GM12878 (cell line): ENCODE data around the gene TRABD2A. TPM values are rescaled to one million over a fixed set of nuclear protein-coding genes. Genes with fewer than 3 reads are reported as not detected.

Source experiments
- BCL11A ChIP-seq: IDR thresholded peaks from 2 replicates; pipeline ENCODE4 v1.6.1; 2011; ENCODE audit warnings: low read depth, low read length
- BHLHE40 ChIP-seq, 2 experiments: fragments of 450-650 bp in 1 of 2; IDR thresholded peaks; 2 replicates each; pipeline ENCODE4 v1.6.1; 2011 to 2017; ENCODE audit warnings: low read depth in 2 of 2, borderline replicate concordance in 1 of 2, improper control_type of control experiment in 1 of 2, low read length in 1 of 2, mild to moderate bottlenecking in 1 of 2
- CHD4 ChIP-seq: fragments of 200-600 bp; sonication (generic); IDR thresholded peaks from 2 replicates; pipeline ENCODE4 v1.6.1; 2016; ENCODE audit warnings: mild to moderate bottlenecking
- EGR1 ChIP-seq, 2 experiments: IDR thresholded peaks; 1 replicate in 1 of 2; 2 replicates in 1 of 2; pipeline ENCODE4 v1.6.1; 2011 to 2012; ENCODE audit warnings: low read depth in 2 of 2, low read length in 2 of 2, borderline replicate concordance in 1 of 2, mild to moderate bottlenecking in 1 of 2, moderate library complexity in 1 of 2
- FOXM1 ChIP-seq: IDR thresholded peaks from 2 replicates; pipeline ENCODE4 v1.6.1; 2012; ENCODE audit warnings: low read depth, mild to moderate bottlenecking, inconsistent platforms, low read length, moderate library complexity
- GATAD2B ChIP-seq: fragments of 450-650 bp; conservative IDR thresholded peaks from 2 replicates; pipeline ENCODE4 v1.6.1; 2017; ENCODE audit warnings: low read depth, mild to moderate bottlenecking, moderate library complexity
- IKZF1 ChIP-seq: fragments of 450-650 bp; conservative IDR thresholded peaks from 2 replicates; pipeline ENCODE4 v1.6.1; 2017; ENCODE audit warnings: antibody characterized with exemption, mild to moderate bottlenecking
- NR2C1 ChIP-seq: fragments of 450-650 bp; IDR thresholded peaks from 2 replicates; pipeline ENCODE4 v1.6.1; 2017; ENCODE audit warnings: antibody characterized with exemption, mild to moderate bottlenecking, moderate library complexity
- POLR2A ChIP-seq: IDR thresholded peaks from 2 replicates; pipeline ENCODE4 v1.6.1; 2011; ENCODE audit warnings: low read depth, mild to moderate bottlenecking, low read length
- RUNX3 ChIP-seq: IDR thresholded peaks from 2 replicates; pipeline ENCODE4 v1.6.1; 2012; ENCODE audit warnings: low read length, inconsistent platforms
- SUZ12 ChIP-seq: fragments of 200-600 bp; sonication (generic); IDR thresholded peaks from one replicate; pipeline ENCODE4 v1.6.1; 2018; ENCODE audit warnings: antibody characterized with exemption, mild to moderate bottlenecking; ENCODE audit not compliant: unreplicated experiment
- TCF12 ChIP-seq: IDR thresholded peaks from 2 replicates; pipeline ENCODE4 v1.6.1; 2011; ENCODE audit warnings: low read depth, mild to moderate bottlenecking, low read length
- ZBED1 ChIP-seq: IDR thresholded peaks from 2 replicates; pipeline ENCODE4 v1.6.1; 2016; ENCODE audit warnings: borderline replicate concordance
- ZNF384 ChIP-seq: IDR thresholded peaks from 2 replicates; pipeline ENCODE4 v1.6.1; 2012; ENCODE audit warnings: low read depth, mild to moderate bottlenecking, low read length, improper control_type of control experiment, borderline replicate concordance
- ZZZ3 ChIP-seq: IDR thresholded peaks from 2 replicates; pipeline ENCODE4 v1.6.1; 2011; ENCODE audit warnings: low read depth; ENCODE audit not compliant: control insufficient read depth, insufficient read length
- polyA plus RNA-seq, 11 experiments: library from polyadenylated mRNA; depleted of rRNA in 4 of 11; unstranded in 6 of 11; stranded (reverse) in 5 of 11; fragments of >200 nt; fragmentation: Nextera tagmentation in 4 of 11; fragmentation: Illumina TruSeq in 1 of 11; extraction: Ambion mirVana in 4 of 11; extraction: Trizol in 1 of 11; gene quantifications; 1 replicate in 1 of 11; 2 replicates in 10 of 11; pipeline versions ENCODE4 v1.2.1 to v1.2.3, GENCODE V29; 2011 to 2016; ENCODE audit warnings: inconsistent platforms in 2 of 11, missing spikeins in 2 of 11, low read depth in 1 of 11
- total RNA-seq, 4 experiments: library from RNA; depleted of rRNA in 3 of 4; stranded (reverse); fragments of >200 nt in 3 of 4; fragmentation: Illumina TruSeq in 1 of 4; extraction: Trizol in 1 of 4; gene quantifications; 2 replicates each; pipeline versions ENCODE4 v1.2.1 to v1.2.3, GENCODE V29; 2013 to 2021
- TF ChIP-seq, protein P1 (sequence below): fragments of 450-650 bp; IDR thresholded peaks from 2 replicates; pipeline ENCODE4 v1.6.1; 2016; ENCODE audit warnings: mild to moderate bottlenecking
- TF ChIP-seq, protein P2 (sequence below): fragments of 450-650 bp; IDR thresholded peaks from 2 replicates; pipeline ENCODE4 v1.6.1; 2017; ENCODE audit warnings: antibody characterized with exemption, mild to moderate bottlenecking, moderate library complexity
- TF ChIP-seq, protein P3 (sequence below): fragments of 450-650 bp; IDR thresholded peaks from 2 replicates; pipeline ENCODE4 v1.6.1; 2016; ENCODE audit warnings: mild to moderate bottlenecking
- TF ChIP-seq, protein P4 (sequence below): fragments of 450-650 bp; conservative IDR thresholded peaks from 2 replicates; pipeline ENCODE4 v1.6.1; 2017; ENCODE audit warnings: mild to moderate bottlenecking, moderate library complexity
- TF ChIP-seq, protein P5 (sequence below): IDR thresholded peaks from 2 replicates; pipeline ENCODE4 v1.6.1; 2011; ENCODE audit warnings: low read depth, low read length, improper control_type of control experiment, borderline replicate concordance

Gene TRABD2A
- total and polyA plus RNA-seq, 10 of the 15 experiments (the other 5 are each of a cell fraction or from before 2014, with no cell fraction given): 1.4 to 7.6 (median 4.1) TPM

DNA sequence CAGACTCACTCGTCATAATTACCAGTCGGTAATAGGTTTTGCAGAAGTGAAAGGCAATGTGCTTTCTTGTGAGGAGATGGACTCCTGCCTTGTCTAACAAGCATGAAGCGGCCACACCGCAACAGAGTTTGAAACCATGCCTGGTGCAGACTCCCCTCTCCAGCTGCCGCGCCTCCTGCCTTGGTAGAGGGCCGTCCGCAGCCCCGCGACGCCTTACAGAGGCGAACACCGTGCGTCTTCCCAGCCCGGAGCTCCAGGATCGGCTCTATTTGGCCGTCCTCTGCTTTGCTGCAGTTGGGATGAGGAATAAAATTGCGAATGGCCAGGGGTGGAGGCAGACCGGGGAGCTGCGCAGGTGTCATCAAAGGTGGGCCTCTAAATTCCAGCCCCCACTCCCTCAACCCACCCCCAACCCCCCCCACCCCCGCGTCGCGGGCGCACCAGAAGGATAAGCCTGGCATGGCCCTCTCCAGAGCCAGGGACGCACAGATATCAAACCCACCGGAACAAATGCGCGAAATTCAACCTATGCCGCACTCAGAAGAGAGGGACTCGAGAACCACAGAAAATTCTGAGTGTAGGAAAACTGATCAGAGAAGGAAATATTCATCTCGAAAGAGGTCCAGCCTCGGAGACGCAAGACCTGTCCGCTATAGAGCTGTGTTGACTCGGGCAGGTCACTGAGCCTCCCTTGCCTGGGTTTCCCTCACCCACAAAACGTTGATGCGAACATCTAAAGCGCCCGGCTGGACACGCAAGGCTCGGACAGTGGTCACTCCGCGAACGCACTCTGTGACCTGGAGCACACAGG is 1.1 kb downstream of the TRABD2A start (continued):
- TF ChIP-seq, protein P1, sequence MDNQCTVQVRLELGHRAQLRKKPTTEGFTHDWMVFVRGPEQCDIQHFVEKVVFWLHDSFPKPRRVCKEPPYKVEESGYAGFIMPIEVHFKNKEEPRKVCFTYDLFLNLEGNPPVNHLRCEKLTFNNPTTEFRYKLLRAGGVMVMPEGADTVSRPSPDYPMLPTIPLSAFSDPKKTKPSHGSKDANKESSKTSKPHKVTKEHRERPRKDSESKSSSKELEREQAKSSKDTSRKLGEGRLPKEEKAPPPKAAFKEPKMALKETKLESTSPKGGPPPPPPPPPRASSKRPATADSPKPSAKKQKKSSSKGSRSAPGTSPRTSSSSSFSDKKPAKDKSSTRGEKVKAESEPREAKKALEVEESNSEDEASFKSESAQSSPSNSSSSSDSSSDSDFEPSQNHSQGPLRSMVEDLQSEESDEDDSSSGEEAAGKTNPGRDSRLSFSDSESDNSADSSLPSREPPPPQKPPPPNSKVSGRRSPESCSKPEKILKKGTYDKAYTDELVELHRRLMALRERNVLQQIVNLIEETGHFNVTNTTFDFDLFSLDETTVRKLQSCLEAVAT: no peak
- TF ChIP-seq SUZ12: no peak
- TF ChIP-seq BCL11A: 0 out of 2 replicates have a peak, but pooled peaks have one; percentile 36
- no peak for TF ChIP-seq ZNF384
- TF ChIP-seq ZBED1: no peak
- peak in 1 of 2 experiments; percentile 41; a peak in 1 of 4 replicates for TF ChIP-seq BHLHE40 (IDR thresholded peaks at IDR 0.05; ENCODE audit: borderline replicate concordance in 1 of 2, low read depth in 2 of 2, low read length in 1 of 2)
- no peak for TF ChIP-seq FOXM1
- TF ChIP-seq TCF12: peak; percentile 62; the same call in 1 of the 2 replicates
- peak; percentile 44 for TF ChIP-seq IKZF1
- peak; percentile 42; the same call in 1 of the 2 replicates for TF ChIP-seq RUNX3
- no peak for TF ChIP-seq POLR2A
- TF ChIP-seq, protein P2, sequence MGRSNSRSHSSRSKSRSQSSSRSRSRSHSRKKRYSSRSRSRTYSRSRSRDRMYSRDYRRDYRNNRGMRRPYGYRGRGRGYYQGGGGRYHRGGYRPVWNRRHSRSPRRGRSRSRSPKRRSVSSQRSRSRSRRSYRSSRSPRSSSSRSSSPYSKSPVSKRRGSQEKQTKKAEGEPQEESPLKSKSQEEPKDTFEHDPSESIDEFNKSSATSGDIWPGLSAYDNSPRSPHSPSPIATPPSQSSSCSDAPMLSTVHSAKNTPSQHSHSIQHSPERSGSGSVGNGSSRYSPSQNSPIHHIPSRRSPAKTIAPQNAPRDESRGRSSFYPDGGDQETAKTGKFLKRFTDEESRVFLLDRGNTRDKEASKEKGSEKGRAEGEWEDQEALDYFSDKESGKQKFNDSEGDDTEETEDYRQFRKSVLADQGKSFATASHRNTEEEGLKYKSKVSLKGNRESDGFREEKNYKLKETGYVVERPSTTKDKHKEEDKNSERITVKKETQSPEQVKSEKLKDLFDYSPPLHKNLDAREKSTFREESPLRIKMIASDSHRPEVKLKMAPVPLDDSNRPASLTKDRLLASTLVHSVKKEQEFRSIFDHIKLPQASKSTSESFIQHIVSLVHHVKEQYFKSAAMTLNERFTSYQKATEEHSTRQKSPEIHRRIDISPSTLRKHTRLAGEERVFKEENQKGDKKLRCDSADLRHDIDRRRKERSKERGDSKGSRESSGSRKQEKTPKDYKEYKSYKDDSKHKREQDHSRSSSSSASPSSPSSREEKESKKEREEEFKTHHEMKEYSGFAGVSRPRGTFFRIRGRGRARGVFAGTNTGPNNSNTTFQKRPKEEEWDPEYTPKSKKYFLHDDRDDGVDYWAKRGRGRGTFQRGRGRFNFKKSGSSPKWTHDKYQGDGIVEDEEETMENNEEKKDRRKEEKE: no peak
- no peak for TF ChIP-seq ZZZ3
- no peak for TF ChIP-seq CHD4
- TF ChIP-seq, protein P3, sequence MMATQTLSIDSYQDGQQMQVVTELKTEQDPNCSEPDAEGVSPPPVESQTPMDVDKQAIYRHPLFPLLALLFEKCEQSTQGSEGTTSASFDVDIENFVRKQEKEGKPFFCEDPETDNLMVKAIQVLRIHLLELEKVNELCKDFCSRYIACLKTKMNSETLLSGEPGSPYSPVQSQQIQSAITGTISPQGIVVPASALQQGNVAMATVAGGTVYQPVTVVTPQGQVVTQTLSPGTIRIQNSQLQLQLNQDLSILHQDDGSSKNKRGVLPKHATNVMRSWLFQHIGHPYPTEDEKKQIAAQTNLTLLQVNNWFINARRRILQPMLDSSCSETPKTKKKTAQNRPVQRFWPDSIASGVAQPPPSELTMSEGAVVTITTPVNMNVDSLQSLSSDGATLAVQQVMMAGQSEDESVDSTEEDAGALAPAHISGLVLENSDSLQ: no peak
- TF ChIP-seq EGR1 (IDR thresholded peaks at IDR 0.05; ENCODE audit: borderline replicate concordance in 1 of 2, low read depth in 2 of 2, low read length in 2 of 2): no peak
- TF ChIP-seq GATAD2B: no peak
- no peak for TF ChIP-seq NR2C1
- TF ChIP-seq, protein P4, sequence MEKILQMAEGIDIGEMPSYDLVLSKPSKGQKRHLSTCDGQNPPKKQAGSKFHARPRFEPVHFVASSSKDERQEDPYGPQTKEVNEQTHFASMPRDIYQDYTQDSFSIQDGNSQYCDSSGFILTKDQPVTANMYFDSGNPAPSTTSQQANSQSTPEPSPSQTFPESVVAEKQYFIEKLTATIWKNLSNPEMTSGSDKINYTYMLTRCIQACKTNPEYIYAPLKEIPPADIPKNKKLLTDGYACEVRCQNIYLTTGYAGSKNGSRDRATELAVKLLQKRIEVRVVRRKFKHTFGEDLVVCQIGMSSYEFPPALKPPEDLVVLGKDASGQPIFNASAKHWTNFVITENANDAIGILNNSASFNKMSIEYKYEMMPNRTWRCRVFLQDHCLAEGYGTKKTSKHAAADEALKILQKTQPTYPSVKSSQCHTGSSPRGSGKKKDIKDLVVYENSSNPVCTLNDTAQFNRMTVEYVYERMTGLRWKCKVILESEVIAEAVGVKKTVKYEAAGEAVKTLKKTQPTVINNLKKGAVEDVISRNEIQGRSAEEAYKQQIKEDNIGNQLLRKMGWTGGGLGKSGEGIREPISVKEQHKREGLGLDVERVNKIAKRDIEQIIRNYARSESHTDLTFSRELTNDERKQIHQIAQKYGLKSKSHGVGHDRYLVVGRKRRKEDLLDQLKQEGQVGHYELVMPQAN: 0 out of 2 replicates have a peak, but pooled peaks have one; percentile 11
- TF ChIP-seq, protein P5, sequence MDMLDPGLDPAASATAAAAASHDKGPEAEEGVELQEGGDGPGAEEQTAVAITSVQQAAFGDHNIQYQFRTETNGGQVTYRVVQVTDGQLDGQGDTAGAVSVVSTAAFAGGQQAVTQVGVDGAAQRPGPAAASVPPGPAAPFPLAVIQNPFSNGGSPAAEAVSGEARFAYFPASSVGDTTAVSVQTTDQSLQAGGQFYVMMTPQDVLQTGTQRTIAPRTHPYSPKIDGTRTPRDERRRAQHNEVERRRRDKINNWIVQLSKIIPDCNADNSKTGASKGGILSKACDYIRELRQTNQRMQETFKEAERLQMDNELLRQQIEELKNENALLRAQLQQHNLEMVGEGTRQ: no peak
